SK-N-SH (cell line): Measurements from ENCODE around the gene MYO1D. TPM values are rescaled to one million over a fixed set of nuclear protein-coding genes. Genes with fewer than 3 reads are reported as not detected.

ENCODE experiments used
- CTCF ChIA-PET: fragments of 300-600, 350-600 bp; formaldehyde crosslinking; extraction: SDS; loops from one replicate; lab custom pipeline; 2021; lab: Yijun Ruan, JAX
- POLR2A ChIA-PET: fragments of 350-600 bp; sonication (Branson Sonifier 250); formaldehyde crosslinking; extraction: SDS; loops from one replicate; lab custom pipeline; 2020; ENCODE audit warnings: antibody characterized with exemption, inconsistent platforms; lab: Yijun Ruan, JAX
- DNase-seq: peaks from one replicate; pipeline ENCODE4 v3.0.0; 2012
- H2AFZ ChIP-seq: fragments of 200-600 bp; sonication (generic); 2 replicates; pipeline ENCODE4 v1.8.1; 2016; ENCODE audit warnings: antibody characterized with exemption, mild to moderate bottlenecking, low read depth
- H3F3A ChIP-seq: fragments of 200-600 bp; sonication (generic); replicated peaks from 2 replicates; pipeline ENCODE3; 2016; ENCODE audit warnings: antibody characterized with exemption, mild to moderate bottlenecking; ENCODE audit not compliant: insufficient read depth
- H3K27ac ChIP-seq, 2 experiments: fragments of 200-500 bp in 1 of 2; fragments of 200-600 bp in 1 of 2; sonication (Bioruptor generic) in 1 of 2; sonication (generic), shearing (Covaris generic) in 1 of 2; 2 replicates each; pipeline versions ENCODE4 v1.5.1 to v1.6.1; 2014 to 2016; ENCODE audit warnings: low read depth in 2 of 2, inconsistent platforms in 1 of 2, low read length in 1 of 2, mild to moderate bottlenecking in 1 of 2, mixed read lengths in 1 of 2
- H3K27me3 ChIP-seq: fragments of 200-600 bp; sonication (generic), shearing (Covaris generic); 2 replicates; pipeline ENCODE4 v1.6.1; 2016; ENCODE audit warnings: mixed run types; ENCODE audit not compliant: insufficient read depth
- H3K36me3 ChIP-seq, 2 experiments: fragments of 200-500 bp in 1 of 2; fragments of 200-600 bp in 1 of 2; sonication (Bioruptor generic) in 1 of 2; sonication (generic) in 1 of 2; replicated peaks in 1 of 2; 2 replicates each; pipeline versions ENCODE3 to v1.5.1; 2014 to 2016; ENCODE audit warnings: low read length in 1 of 2, mild to moderate bottlenecking in 1 of 2; ENCODE audit not compliant: insufficient read depth in 2 of 2, control insufficient read depth in 1 of 2
- H3K4me1 ChIP-seq, 2 experiments: fragments of 200-500 bp in 1 of 2; fragments of 200-600 bp in 1 of 2; sonication (Bioruptor generic) in 1 of 2; sonication (generic), shearing (Covaris generic) in 1 of 2; 2 replicates each; pipeline versions ENCODE4 v1.5.1 to v1.6.1; 2014 to 2016; ENCODE audit warnings: low read depth in 1 of 2, low read length in 1 of 2, mixed run types in 1 of 2; ENCODE audit not compliant: insufficient read depth in 2 of 2, control insufficient read depth in 1 of 2
- H3K4me2 ChIP-seq: fragments of 200-600 bp; sonication (generic), shearing (Covaris generic); 2 replicates; pipeline ENCODE4 v1.6.1; 2017; ENCODE audit warnings: mixed run types
- H3K4me3 ChIP-seq, 2 experiments: fragments of 200-500 bp in 1 of 2; fragments of 200-600 bp in 1 of 2; sonication (Bioruptor generic) in 1 of 2; sonication (generic), shearing (Covaris generic) in 1 of 2; 2 replicates each; pipeline versions ENCODE4 v1.5.1 to v1.8.1; 2014 to 2016; ENCODE audit warnings: low read depth in 2 of 2, inconsistent platforms in 1 of 2, low read length in 1 of 2, mild to moderate bottlenecking in 1 of 2, mixed read lengths in 1 of 2, moderate library complexity in 1 of 2
- H3K79me2 ChIP-seq: fragments of 200-600 bp; sonication (generic); 2 replicates; pipeline ENCODE4 v1.8.1; 2017; ENCODE audit warnings: mild to moderate bottlenecking; ENCODE audit not compliant: insufficient read depth
- H3K9ac ChIP-seq: fragments of 200-600 bp; sonication (generic); 2 replicates; pipeline ENCODE4 v1.6.1; 2017; ENCODE audit warnings: mixed run types
- H3K9me2 ChIP-seq: fragments of 200-600 bp; sonication (generic); 2 replicates; pipeline ENCODE4 v1.6.1; 2017; ENCODE audit warnings: mixed run types
- H3K9me3 ChIP-seq: fragments of 200-600 bp; sonication (generic); 2 replicates; pipeline ENCODE4 v1.6.1; 2017; ENCODE audit warnings: mixed run types, mild to moderate bottlenecking, moderate library complexity
- H4K20me1 ChIP-seq: fragments of 200-600 bp; sonication (generic); 2 replicates; pipeline ENCODE4 v1.6.1; 2017; ENCODE audit warnings: mild to moderate bottlenecking, mixed run types; ENCODE audit not compliant: insufficient read depth
- EP300 ChIP-seq, 2 experiments: IDR thresholded peaks; 2 replicates each; pipeline versions ENCODE4 v1.4.0 to v1.6.1; 2012; ENCODE audit warnings: borderline replicate concordance in 1 of 2, low read depth in 1 of 2, low read length in 1 of 2
- EZH2phosphoT487 ChIP-seq: fragments of 200-600 bp; sonication (generic); IDR thresholded peaks from 2 replicates; pipeline ENCODE4 v1.6.1; 2017; ENCODE audit warnings: low read depth, mixed run types, mild to moderate bottlenecking, antibody characterized with exemption, moderate library complexity, borderline replicate concordance
- FOXJ3 ChIP-seq: sonication (generic); formaldehyde crosslinking; IDR thresholded peaks from 2 replicates; pipeline ENCODE4 v1.5.1; 2020; ENCODE audit warnings: mild to moderate bottlenecking, missing genetic modification reagents
- FOXM1 ChIP-seq: IDR thresholded peaks from 2 replicates; pipeline ENCODE4 v1.4.0; 2012; ENCODE audit warnings: low read depth, mild to moderate bottlenecking
- GATA2 ChIP-seq: sonication (generic); formaldehyde crosslinking; IDR thresholded peaks from 2 replicates; pipeline ENCODE4 v1.5.0; 2020; ENCODE audit warnings: mild to moderate bottlenecking, missing genetic modification reagents
- JUND ChIP-seq: IDR thresholded peaks from 2 replicates; pipeline ENCODE4 v1.4.0; 2012
- MXI1 ChIP-seq: IDR thresholded peaks from 2 replicates; pipeline ENCODE4 v1.6.1; 2012; ENCODE audit warnings: mild to moderate bottlenecking, low read depth, low read length, improper control_type of control experiment
- NRF1 ChIP-seq: IDR thresholded peaks from 2 replicates; pipeline ENCODE4 v1.6.1; 2012; ENCODE audit warnings: low read depth, mild to moderate bottlenecking, low read length
- POLR2AphosphoS5 ChIP-seq: IDR thresholded peaks from 2 replicates; pipeline ENCODE4 v1.6.1; 2012; ENCODE audit warnings: low read depth, low read length
- RAD21 ChIP-seq: IDR thresholded peaks from 2 replicates; pipeline ENCODE4 v1.6.1; 2012; ENCODE audit warnings: mild to moderate bottlenecking, low read length
- RCOR1 ChIP-seq: fragments of 150-350 bp; IDR thresholded peaks from 2 replicates; pipeline ENCODE4 v1.6.1; 2017; ENCODE audit warnings: antibody characterized with exemption, low read length
- RFX5 ChIP-seq: IDR thresholded peaks from 2 replicates; pipeline ENCODE4 v1.6.1; 2012; ENCODE audit warnings: mild to moderate bottlenecking, improper control_type of control experiment, low read length
- RXRA ChIP-seq: IDR thresholded peaks from 2 replicates; pipeline ENCODE4 v1.4.0; 2012; ENCODE audit warnings: low read depth, mild to moderate bottlenecking, borderline replicate concordance
- SMC3 ChIP-seq: IDR thresholded peaks from 2 replicates; pipeline ENCODE4 v1.6.1; 2012; ENCODE audit warnings: low read depth, low read length, improper control_type of control experiment
- TAF1 ChIP-seq: IDR thresholded peaks from 2 replicates; pipeline ENCODE4 v1.6.1; 2012; ENCODE audit warnings: low read depth, mild to moderate bottlenecking, low read length, moderate library complexity, borderline replicate concordance
- TCF12 ChIP-seq: IDR thresholded peaks from 2 replicates; pipeline ENCODE4 v1.4.0; 2012
- WGBS: methylation state at CpG from one replicate; pipeline ENCODE4 v1.1.6; 2017; ENCODE audit warnings: low lambda C conversion rate; 5-methylcytosine and 5-hydroxymethylcytosine counted together
- polyA plus RNA-seq, 3 experiments: library from polyadenylated mRNA; depleted of rRNA; stranded (reverse); fragments of >200 nt; gene quantifications; 2 replicates each; pipeline ENCODE4 v1.2.3, GENCODE V29; 2012
- TF ChIP-seq, protein P1 (sequence below): fragments of 150-350 bp; IDR thresholded peaks from 2 replicates; pipeline ENCODE4 v1.6.1; 2016; ENCODE audit warnings: mild to moderate bottlenecking, low read depth, low read length
- TF ChIP-seq, protein P2 (sequence below): fragments of 150-350 bp; IDR thresholded peaks from 2 replicates; pipeline ENCODE4 v1.6.1; 2017; ENCODE audit warnings: antibody characterized with exemption, low read length, low read depth, borderline replicate concordance
- TF ChIP-seq, protein P3 (sequence below): IDR thresholded peaks from 2 replicates; pipeline ENCODE4 v1.4.0; 2012; ENCODE audit warnings: low read depth, borderline replicate concordance
- TF ChIP-seq, protein P4 (sequence below): IDR thresholded peaks from 2 replicates; pipeline ENCODE4; 2012

Gene MYO1D
- polyA plus RNA-seq, 1 of the 3 experiments (the other 2 are of a cell fraction): 20.4 TPM

DNA sequence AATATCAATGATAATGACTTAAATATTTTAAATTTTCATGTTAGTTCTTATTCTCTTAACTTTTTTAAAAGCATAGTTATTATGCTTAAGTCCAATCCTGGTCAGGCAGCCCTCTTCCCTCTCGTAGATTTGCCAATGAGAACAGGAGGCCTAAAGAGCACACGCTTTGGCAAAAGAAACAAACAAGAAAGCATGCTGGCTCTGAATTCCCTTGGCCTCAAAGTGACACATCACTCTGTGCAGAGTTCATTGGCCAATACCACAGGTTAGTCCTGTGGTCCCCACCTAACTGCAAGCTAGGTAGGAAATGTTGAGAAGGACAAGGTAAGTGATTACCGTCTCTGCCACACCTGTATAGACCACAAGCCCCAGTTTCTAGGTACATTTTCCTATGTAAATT lies 61.5 kb downstream of the MYO1D start (continued):
- TF ChIP-seq, protein P1, sequence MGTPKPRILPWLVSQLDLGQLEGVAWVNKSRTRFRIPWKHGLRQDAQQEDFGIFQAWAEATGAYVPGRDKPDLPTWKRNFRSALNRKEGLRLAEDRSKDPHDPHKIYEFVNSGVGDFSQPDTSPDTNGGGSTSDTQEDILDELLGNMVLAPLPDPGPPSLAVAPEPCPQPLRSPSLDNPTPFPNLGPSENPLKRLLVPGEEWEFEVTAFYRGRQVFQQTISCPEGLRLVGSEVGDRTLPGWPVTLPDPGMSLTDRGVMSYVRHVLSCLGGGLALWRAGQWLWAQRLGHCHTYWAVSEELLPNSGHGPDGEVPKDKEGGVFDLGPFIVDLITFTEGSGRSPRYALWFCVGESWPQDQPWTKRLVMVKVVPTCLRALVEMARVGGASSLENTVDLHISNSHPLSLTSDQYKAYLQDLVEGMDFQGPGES: no peak
- TF ChIP-seq MXI1: no peak
- TF ChIP-seq JUND: no peak
- TF ChIP-seq, protein P2, sequence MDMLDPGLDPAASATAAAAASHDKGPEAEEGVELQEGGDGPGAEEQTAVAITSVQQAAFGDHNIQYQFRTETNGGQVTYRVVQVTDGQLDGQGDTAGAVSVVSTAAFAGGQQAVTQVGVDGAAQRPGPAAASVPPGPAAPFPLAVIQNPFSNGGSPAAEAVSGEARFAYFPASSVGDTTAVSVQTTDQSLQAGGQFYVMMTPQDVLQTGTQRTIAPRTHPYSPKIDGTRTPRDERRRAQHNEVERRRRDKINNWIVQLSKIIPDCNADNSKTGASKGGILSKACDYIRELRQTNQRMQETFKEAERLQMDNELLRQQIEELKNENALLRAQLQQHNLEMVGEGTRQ: no peak
- TF ChIP-seq RAD21: no peak
- no peak for TF ChIP-seq NRF1
- TF ChIP-seq RXRA: no peak
- no peak for TF ChIP-seq POLR2AphosphoS5
- TF ChIP-seq, all 33 proteins: peak for 0

DNA sequence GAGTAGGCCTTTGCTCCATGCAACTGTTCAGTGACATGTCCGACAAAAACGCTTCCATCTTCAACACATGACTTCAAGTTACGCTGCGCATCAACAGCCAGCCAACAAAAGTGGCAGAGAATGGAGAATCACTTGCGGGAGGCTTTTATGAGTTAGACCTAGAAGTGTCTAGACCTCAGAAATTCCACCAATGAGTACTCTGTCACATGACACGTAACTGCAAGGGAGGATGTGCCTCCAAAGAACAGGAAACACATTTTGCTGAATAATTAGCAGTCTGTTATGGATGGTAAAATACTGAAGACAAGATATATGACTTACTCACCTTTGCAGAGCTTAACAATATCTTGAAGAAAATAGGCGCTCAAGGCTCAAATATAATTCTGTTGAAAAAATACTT lies 62.1 kb downstream of the MYO1D start:
- Histone ChIP-seq H3K27ac (no peak overlapping the region), H3F3A (peaks cover 5% of the 10 kb centered on the region), H3K27me3 (no peaks in the 10 kb centered on the region), H3K4me2 (no peak overlapping the region), H3K9me2 (no peaks in the 10 kb centered on the region), H3K4me1 (peaks cover 0 to 5% of the 10 kb centered on the region in 2 experiments; a peak in 2 of 4 replicates), H3K36me3 (no peaks in the 10 kb centered on the region), H3K9me3 (no peaks in the 10 kb centered on the region), H3K79me2 (no peaks in the 10 kb centered on the region; the same call in 1 of the 2 replicates), H3K4me3 (no peak overlapping the region), H3K9ac (no peak overlapping the region), H2AFZ (no peak overlapping the region), H4K20me1 (no peaks in the 10 kb centered on the region)
- TF ChIP-seq TCF12: no peak
- no peak for TF ChIP-seq SMC3
- no peak for TF ChIP-seq GATA2 (CRISPR knock-in tag)
- TF ChIP-seq RXRA: no peak
- TF ChIP-seq FOXM1: no peak
- TF ChIP-seq TAF1: no peak
- TF ChIP-seq FOXJ3 (CRISPR knock-in tag): no peak
- TF ChIP-seq EP300 (IDR thresholded peaks at IDR 0.05; ENCODE audit: borderline replicate concordance in 1 of 2, low read depth in 1 of 2, low read length in 1 of 2): no peak
- TF ChIP-seq, protein P1: no peak
- TF ChIP-seq RFX5: no peak
- no peak for TF ChIP-seq RAD21
- TF ChIP-seq EZH2phosphoT487: no peak
- TF ChIP-seq, protein P3, sequence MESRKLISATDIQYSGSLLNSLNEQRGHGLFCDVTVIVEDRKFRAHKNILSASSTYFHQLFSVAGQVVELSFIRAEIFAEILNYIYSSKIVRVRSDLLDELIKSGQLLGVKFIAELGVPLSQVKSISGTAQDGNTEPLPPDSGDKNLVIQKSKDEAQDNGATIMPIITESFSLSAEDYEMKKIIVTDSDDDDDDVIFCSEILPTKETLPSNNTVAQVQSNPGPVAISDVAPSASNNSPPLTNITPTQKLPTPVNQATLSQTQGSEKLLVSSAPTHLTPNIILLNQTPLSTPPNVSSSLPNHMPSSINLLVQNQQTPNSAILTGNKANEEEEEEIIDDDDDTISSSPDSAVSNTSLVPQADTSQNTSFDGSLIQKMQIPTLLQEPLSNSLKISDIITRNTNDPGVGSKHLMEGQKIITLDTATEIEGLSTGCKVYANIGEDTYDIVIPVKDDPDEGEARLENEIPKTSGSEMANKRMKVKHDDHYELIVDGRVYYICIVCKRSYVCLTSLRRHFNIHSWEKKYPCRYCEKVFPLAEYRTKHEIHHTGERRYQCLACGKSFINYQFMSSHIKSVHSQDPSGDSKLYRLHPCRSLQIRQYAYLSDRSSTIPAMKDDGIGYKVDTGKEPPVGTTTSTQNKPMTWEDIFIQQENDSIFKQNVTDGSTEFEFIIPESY: no peak
- no peak for TF ChIP-seq RCOR1
- TF ChIP-seq, protein P4, sequence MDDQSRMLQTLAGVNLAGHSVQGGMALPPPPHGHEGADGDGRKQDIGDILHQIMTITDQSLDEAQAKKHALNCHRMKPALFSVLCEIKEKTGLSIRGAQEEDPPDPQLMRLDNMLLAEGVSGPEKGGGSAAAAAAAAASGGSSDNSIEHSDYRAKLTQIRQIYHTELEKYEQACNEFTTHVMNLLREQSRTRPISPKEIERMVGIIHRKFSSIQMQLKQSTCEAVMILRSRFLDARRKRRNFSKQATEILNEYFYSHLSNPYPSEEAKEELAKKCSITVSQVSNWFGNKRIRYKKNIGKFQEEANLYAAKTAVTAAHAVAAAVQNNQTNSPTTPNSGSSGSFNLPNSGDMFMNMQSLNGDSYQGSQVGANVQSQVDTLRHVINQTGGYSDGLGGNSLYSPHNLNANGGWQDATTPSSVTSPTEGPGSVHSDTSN: no peak
- TF ChIP-seq JUND: no peak
- DNase-seq: no peak
- ChIA-PET CTCF (interaction anchor here (1.9 kb wide), 1 partner anchor 62 kb away, joined by 7 read pairs; the partner anchor contains the start of gene MYO1D), POLR2A (no interaction called here)
- 97% methylated on average over 7 of the region's 7 CpGs for WGBS
